HG02610 (cell line): Measurements from ENCODE around the gene PHC2.

ENCODE experiments used
- ATAC-seq: cut with Tn5 transposase; IDR thresholded peaks from one replicate; pipeline ENCODE4 v1.9.1; 2021; ENCODE audit warnings: mild to moderate bottlenecking, moderate library complexity; ENCODE audit not compliant: unreplicated experiment

The PHC2 gene

DNA sequence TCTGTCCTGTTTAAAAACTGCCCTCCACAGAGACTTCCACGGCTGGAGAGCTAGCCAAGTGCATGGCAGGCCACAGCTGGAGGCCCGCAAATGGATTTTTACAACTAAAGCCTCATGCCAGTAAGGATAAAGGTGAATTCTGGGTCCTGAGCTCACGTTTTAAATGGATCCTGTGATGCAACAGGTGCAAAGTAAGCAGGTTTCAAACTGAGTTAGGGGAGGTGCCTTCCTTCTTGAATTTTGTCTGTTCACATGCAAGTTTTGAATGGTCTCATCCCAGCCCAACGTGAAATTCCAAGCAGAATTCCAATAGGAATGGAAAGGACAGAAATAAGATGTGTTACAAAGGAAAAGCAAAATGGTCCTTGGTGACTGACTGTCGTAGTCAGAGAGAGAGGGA, 73.8 kb downstream of the PHC2 start:
- no peak for ATAC-seq

DNA sequence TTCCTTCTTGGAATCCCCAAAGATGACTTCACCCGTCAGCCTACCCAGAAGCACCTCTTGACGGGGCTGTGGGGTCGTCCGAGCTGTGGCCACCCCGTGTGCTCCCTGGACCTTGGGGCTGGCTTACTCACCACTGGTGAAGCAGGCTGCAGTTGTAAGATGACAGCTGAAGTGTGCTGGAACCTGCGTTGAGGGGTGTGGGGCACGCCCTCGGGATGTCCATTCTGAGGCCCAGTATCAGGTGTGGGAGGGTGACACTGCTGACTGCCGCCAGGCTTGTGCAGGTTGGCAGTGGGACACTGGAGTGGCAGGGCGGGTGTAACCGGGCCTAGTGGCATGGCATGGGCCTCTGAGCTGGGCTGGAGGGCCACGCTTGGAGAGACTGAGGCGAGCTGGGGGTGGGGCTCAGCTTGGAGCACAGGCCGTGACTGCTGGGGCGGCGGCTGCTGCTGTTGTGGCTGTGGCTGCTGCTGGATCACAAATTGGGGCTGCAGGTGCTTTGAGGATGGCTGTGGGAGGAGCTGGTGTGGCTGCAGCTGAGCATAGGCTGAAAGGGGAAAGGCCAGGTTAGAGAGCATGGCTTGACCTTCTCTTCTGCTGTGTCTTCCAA, 76.1 kb downstream of the PHC2 start:
- ATAC-seq, result no peak

DNA sequence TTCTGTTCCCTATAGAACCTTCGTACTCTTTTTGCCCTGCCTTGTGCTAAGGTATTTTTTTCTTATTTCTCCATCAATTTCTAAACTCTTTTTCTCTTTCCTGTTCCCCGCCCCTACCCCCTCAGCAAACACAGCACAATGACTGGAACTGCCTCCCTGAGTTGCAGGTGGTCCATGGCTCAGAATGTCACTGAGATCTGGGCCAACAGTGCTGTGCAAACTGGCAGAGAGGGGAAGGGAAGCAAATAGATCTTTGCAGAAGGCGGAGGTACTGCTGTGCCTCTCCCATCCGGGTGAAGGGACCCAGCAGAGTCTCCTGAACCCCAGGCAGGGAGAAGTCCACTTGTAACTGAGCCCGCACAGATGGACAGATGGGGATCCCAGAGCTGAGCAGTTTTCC, 77.4 kb downstream of the PHC2 start:
- ATAC-seq, result no peak

GRCh38 chr1:33351281-33351660, 79.6 kb downstream of the PHC2 start:
- no peak for ATAC-seq

DNA sequence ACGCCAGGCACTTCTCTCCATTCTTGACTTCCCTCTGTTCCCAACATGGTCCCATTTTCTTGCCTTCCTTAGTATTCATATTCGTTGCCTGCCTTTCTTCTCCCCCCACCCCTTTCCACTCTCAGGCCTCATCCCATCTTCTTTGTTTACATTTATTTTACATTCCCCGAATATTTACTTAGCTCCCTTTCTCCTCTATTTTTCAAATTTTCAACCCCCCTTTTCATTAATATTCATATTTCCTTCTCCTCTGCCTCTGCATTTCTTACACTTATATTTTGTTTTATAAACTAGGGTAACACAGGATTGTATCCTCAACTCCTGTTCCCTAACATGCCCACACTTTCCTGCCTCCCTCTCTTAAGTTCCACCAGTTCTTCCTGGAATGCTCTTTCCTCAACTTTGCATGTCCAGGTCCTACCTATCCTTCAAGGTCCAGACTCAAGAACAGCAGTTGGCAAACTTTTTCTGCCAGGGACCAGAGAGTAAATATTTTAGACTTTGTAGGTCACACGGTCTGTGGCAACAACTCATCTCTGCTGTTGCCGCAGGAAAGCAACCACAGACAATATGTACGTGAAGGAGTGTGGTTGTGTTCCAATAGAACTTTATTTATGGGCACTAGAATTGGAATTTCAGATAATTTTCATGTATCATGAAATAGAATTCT, 80.1 kb downstream of the PHC2 start:
- no peak for ATAC-seq

DNA sequence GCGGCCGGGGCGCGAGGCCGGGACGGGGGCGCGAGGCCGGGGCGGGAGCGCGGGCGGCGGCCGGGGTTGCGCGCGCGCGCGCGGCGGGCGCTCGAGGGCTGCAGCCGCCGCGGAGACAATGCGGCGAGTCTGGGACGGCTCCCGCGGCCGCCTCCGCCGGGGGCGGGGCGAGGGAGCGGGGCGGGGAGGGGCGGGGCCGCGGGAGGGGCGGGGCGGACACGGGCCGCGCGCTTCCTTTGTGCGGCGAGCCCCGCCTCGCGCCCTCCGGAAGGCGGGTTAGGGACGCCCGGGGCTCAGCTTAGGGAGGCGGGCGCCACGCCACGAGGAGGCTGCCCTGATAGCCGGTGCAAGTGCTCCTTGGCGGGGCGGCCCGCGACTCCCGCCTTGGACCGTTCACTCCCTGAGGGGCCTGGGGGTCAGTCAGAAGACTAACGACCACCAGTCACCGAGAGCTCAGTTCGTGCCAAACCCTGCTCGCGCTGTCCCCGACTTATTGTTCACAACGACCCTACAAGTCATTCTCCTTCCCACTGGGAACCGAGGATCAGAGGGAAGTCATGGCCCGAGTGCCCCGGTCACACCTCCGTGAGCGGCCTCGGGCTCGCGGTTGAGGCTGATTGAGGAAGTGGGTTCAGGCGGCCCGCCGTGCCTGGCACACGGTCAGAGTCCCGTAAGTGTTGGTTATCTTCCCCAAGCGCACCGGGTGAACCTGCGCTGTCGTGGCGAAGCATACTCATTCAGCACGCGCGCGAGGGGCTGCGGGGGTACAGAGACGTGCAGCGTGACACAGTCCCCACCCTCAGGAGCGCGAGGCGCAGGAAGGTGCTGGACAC, 80.9 kb downstream of the PHC2 start:
- peak; percentile 79 for ATAC-seq

GRCh38 chr1:33349081-33349759, 81.7 kb downstream of the PHC2 start:
- peak; percentile 34 for ATAC-seq

DNA sequence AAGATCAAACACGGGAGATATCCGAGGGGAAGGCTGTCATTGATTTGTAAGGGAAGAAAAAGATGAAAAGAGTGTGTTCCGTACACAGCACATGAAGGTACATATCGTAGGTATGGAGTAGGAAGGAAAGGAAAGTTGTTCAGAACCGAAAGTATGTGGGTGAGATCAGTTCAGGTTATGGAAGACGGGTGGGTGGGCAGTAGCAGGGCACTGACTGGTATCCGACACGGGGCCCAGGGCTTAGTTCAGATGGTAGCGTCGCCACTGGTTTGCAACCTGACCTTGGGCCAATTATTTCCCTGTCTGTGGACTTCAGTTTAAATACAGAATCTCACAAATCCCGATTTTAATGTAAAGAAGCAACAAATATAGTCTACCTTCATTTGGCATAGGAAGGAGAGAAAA, 82.2 kb downstream of the PHC2 start:
- ATAC-seq, result no peak

DNA sequence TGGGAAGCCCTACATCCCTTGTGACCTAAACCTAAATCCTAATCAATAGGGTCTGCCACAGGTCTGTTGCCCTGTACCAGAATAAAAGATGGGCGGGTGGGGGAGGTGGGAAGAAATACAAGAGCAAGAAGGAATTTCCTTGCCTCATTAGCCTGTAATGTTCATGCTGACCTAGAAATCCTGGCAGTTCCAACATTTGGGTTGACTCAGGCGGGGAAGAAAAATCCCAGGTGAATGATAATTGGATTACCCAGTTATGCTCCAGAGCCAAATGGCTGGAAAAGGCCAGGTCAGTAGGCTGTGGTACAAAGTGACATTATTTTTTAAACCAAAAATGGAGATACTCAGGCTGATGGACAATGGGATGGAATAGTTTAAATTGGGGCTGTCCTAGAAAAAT, 82.7 kb downstream of the PHC2 start:
- ATAC-seq, result no peak

DNA sequence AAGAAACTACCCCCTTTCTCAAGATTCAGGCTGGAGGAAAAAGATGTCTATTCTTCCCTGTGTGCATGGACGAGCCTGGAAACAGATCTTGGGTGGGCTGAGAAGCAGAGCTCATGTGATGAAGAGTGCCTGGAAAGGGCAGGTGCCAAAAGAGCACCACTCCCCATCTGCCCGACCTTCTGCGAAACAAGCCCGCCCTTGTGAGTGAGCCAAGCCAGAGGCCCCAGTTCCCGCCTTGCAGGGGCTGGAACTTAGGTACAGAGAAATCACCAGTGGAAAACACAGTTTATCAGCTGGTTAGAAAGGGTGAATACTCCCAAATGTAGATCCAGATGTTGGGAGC, 83.3 kb downstream of the PHC2 start:
- ATAC-seq, result no peak

DNA sequence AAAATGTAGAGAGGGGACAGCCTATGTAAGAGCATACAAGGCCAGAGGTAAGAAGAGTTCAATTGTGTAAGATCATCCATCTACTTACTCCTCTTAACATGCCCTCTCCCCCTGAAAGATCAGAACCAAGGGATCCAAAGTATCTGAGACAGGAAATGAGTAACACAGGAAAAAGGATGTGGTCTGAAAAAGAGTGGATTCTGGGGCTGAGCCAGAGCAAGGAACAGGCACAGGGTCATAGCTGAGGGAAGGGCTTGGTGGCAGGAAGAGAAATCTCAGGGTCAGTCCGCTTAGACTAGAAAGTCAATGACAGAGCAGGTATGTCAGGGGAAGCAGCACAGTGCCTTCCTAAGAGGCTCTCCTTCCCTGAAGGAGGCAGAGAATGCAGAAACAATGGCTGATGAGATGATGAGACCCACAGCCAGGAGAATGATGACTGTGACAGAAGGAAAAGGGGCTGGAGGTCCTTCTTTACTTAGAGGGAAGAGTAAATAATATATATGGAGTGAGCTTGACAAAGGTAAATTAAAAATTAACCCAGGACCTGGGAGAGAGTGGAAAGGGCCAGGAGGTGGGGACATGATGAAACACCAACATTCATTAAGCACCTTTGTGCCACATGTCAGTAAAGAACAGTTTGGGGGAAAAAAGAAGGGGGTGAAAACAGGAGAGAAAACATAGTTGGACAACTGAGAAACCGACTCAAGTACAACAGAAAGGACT, 83.8 kb downstream of the PHC2 start:
- ATAC-seq, result no peak

DNA sequence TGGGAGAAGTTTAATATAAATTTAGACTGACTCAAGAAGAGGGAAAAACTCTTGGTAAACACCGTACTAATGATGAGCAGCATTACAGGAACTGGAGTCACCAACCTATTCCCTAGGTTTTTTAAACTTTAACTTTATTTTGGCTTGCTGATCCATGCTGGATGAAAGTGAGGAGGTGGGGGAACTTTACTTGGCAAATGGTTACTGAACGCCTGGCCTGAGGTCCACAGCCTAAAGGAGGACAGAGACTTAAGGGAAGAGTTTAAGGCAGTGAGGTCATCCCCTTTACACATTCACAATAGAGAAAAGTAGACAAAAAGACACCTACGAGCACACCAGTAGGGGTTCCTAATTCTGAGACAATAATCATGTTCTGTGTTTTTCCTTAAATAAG, 84.4 kb downstream of the PHC2 start:
- ATAC-seq, result no peak

GRCh38 chr1:33344896-33345560, 85.9 kb downstream of the PHC2 start:
- no peak for ATAC-seq

GRCh38 chr1:33343539-33343938, 87.4 kb downstream of the PHC2 start:
- ATAC-seq, result no peak

GRCh38 chr1:33342041-33342723, 88.7 kb downstream of the PHC2 start:
- ATAC-seq, result no peak

- ATAC-seq, result no peak
Observed at GRCh38 chr1:33341190-33341589, 89.7 kb downstream of the PHC2 start.

DNA sequence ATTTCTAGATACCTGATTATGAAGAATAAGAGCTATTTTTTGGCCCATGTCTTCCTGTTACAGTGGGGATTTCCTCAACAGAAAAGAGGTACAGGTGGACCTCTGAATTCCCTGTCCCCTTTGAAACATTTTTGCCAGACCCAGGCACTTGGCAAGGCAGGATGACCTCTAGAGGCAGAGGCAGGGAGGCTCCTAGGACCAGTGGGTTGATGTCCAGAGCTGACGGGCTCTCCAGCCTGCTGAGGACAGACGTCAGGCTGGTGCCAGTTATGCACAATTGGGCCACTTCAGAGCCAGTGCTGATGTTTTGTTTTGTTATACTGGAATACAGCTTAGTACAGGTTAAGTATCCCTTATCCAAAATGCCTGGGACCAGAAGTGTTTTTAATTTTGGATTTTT, 91.5 kb downstream of the PHC2 start:
- ATAC-seq, result no peak

GRCh38 chr1:33338440-33339211, 92.3 kb downstream of the PHC2 start:
- no peak for ATAC-seq

GRCh38 chr1:33338048-33338439, 92.9 kb downstream of the PHC2 start:
- ATAC-seq, result no peak
